Mesothelial cell of epicardium (in vitro differentiated cells): ENCODE results near the gene SFMBT2. TPM values are rescaled to one million over a fixed set of nuclear protein-coding genes. Genes with fewer than 3 reads are reported as not detected.

ENCODE experiments used
- DNase-seq, 2 experiments: peaks; one replicate each; pipeline ENCODE4 v3.0.0; 2021; ENCODE audit warnings: low spot score in 2 of 2; ENCODE audit not compliant: unreplicated experiment in 2 of 2
- H3K27ac Mint-ChIP-seq: 2 replicates; pipeline ENCODE4 v1.8.0; 2021; ENCODE audit warnings: mixed read lengths
- H3K27me3 Mint-ChIP-seq: 2 replicates; pipeline ENCODE4 v1.8.0; 2021; ENCODE audit warnings: low read depth, mixed read lengths
- H3K36me3 Mint-ChIP-seq: 2 replicates; pipeline ENCODE4 v1.8.0; 2021; ENCODE audit warnings: mixed read lengths
- H3K4me1 Mint-ChIP-seq: 2 replicates; pipeline ENCODE4 v1.8.0; 2021; ENCODE audit warnings: mixed read lengths
- H3K4me3 Mint-ChIP-seq: 2 replicates; pipeline ENCODE4 v1.8.0; 2021; ENCODE audit warnings: mild to moderate bottlenecking, moderate library complexity, mixed read lengths
- H3K9me3 Mint-ChIP-seq: 2 replicates; pipeline ENCODE4 v1.8.0; 2021; ENCODE audit warnings: mixed read lengths
- CTCF ChIP-seq: fragments of 200-600 bp; sonication (generic); IDR thresholded peaks from one replicate; pipeline ENCODE4 v1.5.0; 2021; ENCODE audit warnings: antibody characterized with exemption; ENCODE audit not compliant: unreplicated experiment
- total RNA-seq: library from RNA; stranded (reverse); gene quantifications from 3 replicates; pipeline ENCODE4 v1.2.1, GENCODE V29; 2021

The SFMBT2 gene
- total RNA-seq, 1 donor from 2014 or later, result 2.3 TPM

GRCh38 chr10:7285522-7286322 is 125.1 kb downstream of the SFMBT2 start:
- Mint-ChIP-seq H3K4me3 (no peak overlapping the region), H3K27ac (no peak overlapping the region), H3K36me3 (no peaks in the 10 kb centered on the region), H3K9me3 (no peaks in the 10 kb centered on the region), H3K4me1 (no peaks in the 10 kb centered on the region), H3K27me3 (peaks cover 66% of the 10 kb centered on the region)
- no peak for DNase-seq
- no peak for TF ChIP-seq CTCF

GRCh38 chr10:7283246-7283645 is 127.6 kb downstream of the SFMBT2 start:
- Mint-ChIP-seq H3K27ac (no peak overlapping the region), H3K9me3 (no peaks in the 10 kb centered on the region), H3K4me1 (no peaks in the 10 kb centered on the region), H3K36me3 (no peaks in the 10 kb centered on the region), H3K27me3 (peaks cover 74% of the 10 kb centered on the region), H3K4me3 (no peak overlapping the region)
- no peak for DNase-seq
- TF ChIP-seq CTCF, result no peak

- no peaks in the 10 kb centered on the region for H3K4me1 Mint-ChIP-seq
- no peak for TF ChIP-seq CTCF
- H3K4me3 Mint-ChIP-seq, result no peak overlapping the region
- H3K27me3 Mint-ChIP-seq, result peaks cover 76% of the 10 kb centered on the region
- DNase-seq, result no peak
- H3K36me3 Mint-ChIP-seq, result no peaks in the 10 kb centered on the region
- H3K27ac Mint-ChIP-seq, result no peak overlapping the region
- H3K9me3 Mint-ChIP-seq, result no peaks in the 10 kb centered on the region
Measured at GRCh38 chr10:7282457-7282856, 128.4 kb downstream of the SFMBT2 start.

- no peak overlapping the region for H3K4me3 Mint-ChIP-seq
- peaks cover 5% of the 10 kb centered on the region for H3K4me1 Mint-ChIP-seq
Measured at GRCh38 chr10:7281429-7281828, 129.4 kb downstream of the SFMBT2 start.

GRCh38 chr10:7279303-7279702 is 131.5 kb downstream of the SFMBT2 start:
- H3K4me3 Mint-ChIP-seq, result no peak overlapping the region
- H3K27me3 Mint-ChIP-seq, result peaks cover 84% of the 10 kb centered on the region
- peaks cover 5% of the 10 kb centered on the region for H3K4me1 Mint-ChIP-seq
- no peak for DNase-seq
- no peaks in the 10 kb centered on the region for H3K36me3 Mint-ChIP-seq
- TF ChIP-seq CTCF, result no peak
- no peak overlapping the region for H3K27ac Mint-ChIP-seq
- no peaks in the 10 kb centered on the region for H3K9me3 Mint-ChIP-seq

More at GRCh38 chr10:7281429-7281828, 129.4 kb downstream of the SFMBT2 start:
- DNase-seq, result no peak
- H3K9me3 Mint-ChIP-seq, result no peaks in the 10 kb centered on the region
- H3K36me3 Mint-ChIP-seq, result no peaks in the 10 kb centered on the region
- peaks cover 80% of the 10 kb centered on the region for H3K27me3 Mint-ChIP-seq
- H3K27ac Mint-ChIP-seq, result no peak overlapping the region
- TF ChIP-seq CTCF, result no peak

GRCh38 chr10:7277867-7278266 is 133.0 kb downstream of the SFMBT2 start:
- Mint-ChIP-seq H3K27me3 (peaks cover 78% of the 10 kb centered on the region), H3K36me3 (no peaks in the 10 kb centered on the region), H3K4me1 (peaks cover 5% of the 10 kb centered on the region), H3K4me3 (no peak overlapping the region), H3K27ac (no peak overlapping the region), H3K9me3 (no peaks in the 10 kb centered on the region)
- TF ChIP-seq CTCF, result no peak
- DNase-seq, result no peak
